ENCODE data around the gene VEZF1.

VEZF1 gene

GRCh38 chr17:57957886-57958285 is 30.2 kb downstream of the VEZF1 start:
- H3K9me2 ChIP-seq (replicated peaks; ENCODE audit: control insufficient read depth, low read length): no peaks in the 10 kb centered on the region
- H3K27ac ChIP-seq (ENCODE audit: low read depth, low read length): no peak overlapping the region
- peaks cover 74% of the 10 kb centered on the region for H3K27me3 ChIP-seq (ENCODE audit: control insufficient read depth, low read length)
- peaks cover 23% of the 10 kb centered on the region for H3K4me1 ChIP-seq (ENCODE audit: control insufficient read depth, low read length)
- TF ChIP-seq EZH2phosphoT487 (IDR thresholded peaks at IDR 0.05; ENCODE audit: borderline replicate concordance, low read length) (no peak), CTCF (IDR thresholded peaks at IDR 0.05; ENCODE audit: low read depth, low read length, poor library complexity, severe bottlenecking) (no peak)
- H3K36me3 ChIP-seq (ENCODE audit: control insufficient read depth, low read length): no peaks in the 10 kb centered on the region
- H3K79me2 ChIP-seq (ENCODE audit: control insufficient read depth, low read length): no peaks in the 10 kb centered on the region
- H3K9me3 ChIP-seq (ENCODE audit: control insufficient read depth, insufficient read depth, low read length): no peaks in the 10 kb centered on the region
- no peaks in the 10 kb centered on the region for H4K20me1 ChIP-seq (ENCODE audit: control insufficient read depth, insufficient read depth, low read depth, low read length)
- no peak overlapping the region for H3K4me3 ChIP-seq (ENCODE audit: low read length)
- H3K4me2 ChIP-seq (ENCODE audit: low read length): no peak overlapping the region
- no peaks in the 10 kb centered on the region; the same call in 1 of the 2 replicates for H3F3A ChIP-seq (ENCODE audit: control insufficient read depth, insufficient read depth)

- H3F3A ChIP-seq (ENCODE audit: control insufficient read depth, insufficient read depth): no peaks in the 10 kb centered on the region; the same call in 1 of the 2 replicates
- no peaks in the 10 kb centered on the region for H4K20me1 ChIP-seq (ENCODE audit: control insufficient read depth, insufficient read depth, low read depth, low read length)
- no peaks in the 10 kb centered on the region for H3K9me2 ChIP-seq (replicated peaks; ENCODE audit: control insufficient read depth, low read length)
- no peaks in the 10 kb centered on the region for H3K9me3 ChIP-seq (ENCODE audit: control insufficient read depth, insufficient read depth, low read length)
- H3K4me3 ChIP-seq (ENCODE audit: low read length): no peak overlapping the region
- TF ChIP-seq CTCF (IDR thresholded peaks at IDR 0.05; ENCODE audit: low read depth, low read length, poor library complexity, severe bottlenecking) (no peak), EZH2phosphoT487 (IDR thresholded peaks at IDR 0.05; ENCODE audit: borderline replicate concordance, low read length) (no peak)
- no peak overlapping the region for H3K4me2 ChIP-seq (ENCODE audit: low read length)
- peaks cover 69% of the 10 kb centered on the region for H3K27me3 ChIP-seq (ENCODE audit: control insufficient read depth, low read length)
- H3K4me1 ChIP-seq (ENCODE audit: control insufficient read depth, low read length): peaks cover 29% of the 10 kb centered on the region
- no peak overlapping the region for H3K27ac ChIP-seq (ENCODE audit: low read depth, low read length)
- no peaks in the 10 kb centered on the region for H3K36me3 ChIP-seq (ENCODE audit: control insufficient read depth, low read length)
- no peaks in the 10 kb centered on the region for H3K79me2 ChIP-seq (ENCODE audit: control insufficient read depth, low read length)
Observed at GRCh38 chr17:57957120-57957850, 30.8 kb downstream of the VEZF1 start.

- Histone ChIP-seq H3K36me3 (ENCODE audit: control insufficient read depth, low read length) (no peaks in the 10 kb centered on the region), H4K20me1 (ENCODE audit: control insufficient read depth, insufficient read depth, low read depth, low read length) (no peaks in the 10 kb centered on the region), H3F3A (ENCODE audit: control insufficient read depth, insufficient read depth) (no peaks in the 10 kb centered on the region; the same call in 1 of the 2 replicates), H3K79me2 (ENCODE audit: control insufficient read depth, low read length) (no peaks in the 10 kb centered on the region), H3K4me2 (ENCODE audit: low read length) (peak overlapping the region; percentile 75), H3K9me3 (ENCODE audit: control insufficient read depth, insufficient read depth, low read length) (no peaks in the 10 kb centered on the region), H3K4me3 (ENCODE audit: low read length) (peak overlapping the region; percentile 59), H3K9me2 (replicated peaks; ENCODE audit: control insufficient read depth, low read length) (no peaks in the 10 kb centered on the region), H3K27ac (ENCODE audit: low read depth, low read length) (no peak overlapping the region), H3K27me3 (ENCODE audit: control insufficient read depth, low read length) (peaks cover 64% of the 10 kb centered on the region), H3K4me1 (ENCODE audit: control insufficient read depth, low read length) (peaks cover 30% of the 10 kb centered on the region)
- no peak for TF ChIP-seq CTCF (IDR thresholded peaks at IDR 0.05; ENCODE audit: low read depth, low read length, poor library complexity, severe bottlenecking)
- TF ChIP-seq EZH2phosphoT487 (IDR thresholded peaks at IDR 0.05; ENCODE audit: borderline replicate concordance, low read length): no peak
Observed at GRCh38 chr17:57956291-57957119, 31.5 kb downstream of the VEZF1 start.

Measured in DOHH2 (cell line).